NOMO-1 treated with dmso at 0.1 percent for 144 hours (cell line): ENCODE data around the gene MRPS6.

Experiments
- DNase-seq: peaks from one replicate; lab custom pipeline; 2025; ENCODE audit not compliant: unreplicated experiment; lab: John Stamatoyannopoulos, UW

The MRPS6 gene

DNA sequence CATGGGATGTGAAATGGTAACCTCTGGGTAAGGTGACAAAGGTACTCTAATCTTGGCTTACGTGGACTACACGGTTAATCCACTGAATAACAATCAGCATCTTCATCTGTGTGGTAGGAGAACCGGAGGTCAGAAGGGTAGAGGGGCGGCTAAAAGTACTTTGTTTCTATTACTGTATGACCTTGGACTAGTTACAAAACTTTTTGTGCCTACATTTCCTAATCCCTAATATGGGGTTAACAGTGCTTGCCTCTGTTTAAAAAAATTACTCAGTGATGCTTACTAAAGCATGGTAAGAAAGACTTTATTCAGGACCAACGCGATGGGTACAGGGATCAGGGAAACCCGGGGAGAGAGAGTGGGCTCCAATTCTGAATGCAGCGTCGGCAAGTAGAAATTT lies 1.7 kb upstream of the MRPS6 start:
- no peak for DNase-seq

- no peak for DNase-seq
Measured at GRCh38 chr21:34072145-34073031, 990 bp upstream of the MRPS6 start.

DNA sequence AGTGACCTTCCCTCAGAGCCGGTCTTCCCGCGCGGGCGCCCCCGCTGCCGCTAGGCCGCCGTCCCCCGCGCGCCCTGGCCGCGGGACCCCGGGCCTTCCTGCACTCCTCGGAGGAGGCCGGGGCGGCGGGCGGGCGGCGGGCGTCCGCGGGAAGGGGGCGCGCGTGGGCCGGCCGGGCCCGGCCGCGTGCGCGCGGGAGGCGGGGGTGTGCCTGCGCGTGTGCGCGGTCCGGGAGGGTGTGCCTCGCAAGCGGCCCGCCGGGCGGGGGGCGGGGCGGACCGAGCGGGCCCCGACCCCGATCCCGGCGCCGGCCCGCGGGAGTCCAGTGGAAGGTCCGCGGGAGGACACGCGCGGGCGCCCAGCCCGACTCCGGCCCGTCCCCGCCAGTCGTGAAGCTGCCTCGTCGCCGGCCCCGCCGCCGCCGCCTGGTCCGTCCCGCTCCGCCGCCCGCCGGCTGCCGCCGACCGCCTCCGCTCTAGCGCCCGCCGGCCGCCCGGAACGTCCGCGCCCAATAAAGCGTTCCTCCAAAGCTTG lies 438 bp downstream of the MRPS6 start:
- no peak for DNase-seq

DNA sequence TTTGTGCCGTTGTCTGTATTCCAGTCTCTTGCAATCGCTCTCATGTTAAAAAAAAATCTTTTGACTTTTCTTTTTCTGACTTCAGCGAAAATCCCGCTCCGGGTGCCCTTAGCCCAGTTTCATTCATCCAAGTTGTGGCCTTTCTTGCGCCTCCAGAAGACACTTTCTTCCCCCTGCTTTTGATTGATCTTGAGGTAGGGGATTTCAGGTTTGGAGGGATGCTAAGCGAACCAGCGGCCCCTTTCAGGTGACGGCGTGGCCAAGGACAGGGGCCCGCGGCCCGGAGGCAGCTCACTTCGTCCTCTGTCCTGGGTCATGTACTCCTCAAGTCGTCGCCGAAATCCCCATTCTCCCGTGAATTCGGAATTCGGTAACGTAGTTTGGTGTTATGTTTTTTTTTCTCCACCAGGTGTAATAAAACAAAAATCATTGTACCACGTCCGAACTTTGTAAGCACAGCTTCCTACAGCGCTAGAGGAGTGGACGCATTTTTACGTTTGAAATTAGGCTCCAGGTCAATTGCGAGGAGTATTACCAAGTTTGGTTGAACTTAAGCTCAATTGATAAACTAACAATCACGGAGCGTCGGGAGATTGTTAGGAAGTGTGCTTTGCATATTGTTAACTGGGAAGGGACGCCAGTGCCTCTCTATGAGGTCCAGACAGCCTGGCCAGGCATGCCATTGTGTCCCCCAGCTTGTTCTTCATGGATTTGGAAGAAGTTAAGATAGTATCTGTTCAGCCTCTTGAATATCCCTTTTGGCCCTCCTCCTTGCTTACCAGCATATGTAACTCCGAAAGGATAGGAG lies 1.1 kb downstream of the MRPS6 start:
- no peak for DNase-seq

DNA sequence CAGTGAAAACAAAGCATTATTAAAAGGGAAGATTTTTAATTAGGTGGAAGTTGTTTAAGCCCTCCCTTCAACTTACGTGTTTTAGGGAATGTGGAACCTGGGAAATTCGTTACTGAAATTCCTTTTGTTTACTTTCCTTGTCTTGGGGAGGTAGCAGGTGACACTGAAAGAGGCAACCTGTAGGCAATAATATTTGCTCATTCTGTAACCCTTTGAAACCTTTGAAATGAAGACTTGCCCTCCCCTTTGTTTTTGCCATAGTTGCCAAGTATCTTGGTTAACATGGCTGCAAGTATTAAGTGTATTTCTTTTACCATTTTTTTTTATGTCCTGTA lies 1.7 kb downstream of the MRPS6 start:
- DNase-seq = no peak

DNA sequence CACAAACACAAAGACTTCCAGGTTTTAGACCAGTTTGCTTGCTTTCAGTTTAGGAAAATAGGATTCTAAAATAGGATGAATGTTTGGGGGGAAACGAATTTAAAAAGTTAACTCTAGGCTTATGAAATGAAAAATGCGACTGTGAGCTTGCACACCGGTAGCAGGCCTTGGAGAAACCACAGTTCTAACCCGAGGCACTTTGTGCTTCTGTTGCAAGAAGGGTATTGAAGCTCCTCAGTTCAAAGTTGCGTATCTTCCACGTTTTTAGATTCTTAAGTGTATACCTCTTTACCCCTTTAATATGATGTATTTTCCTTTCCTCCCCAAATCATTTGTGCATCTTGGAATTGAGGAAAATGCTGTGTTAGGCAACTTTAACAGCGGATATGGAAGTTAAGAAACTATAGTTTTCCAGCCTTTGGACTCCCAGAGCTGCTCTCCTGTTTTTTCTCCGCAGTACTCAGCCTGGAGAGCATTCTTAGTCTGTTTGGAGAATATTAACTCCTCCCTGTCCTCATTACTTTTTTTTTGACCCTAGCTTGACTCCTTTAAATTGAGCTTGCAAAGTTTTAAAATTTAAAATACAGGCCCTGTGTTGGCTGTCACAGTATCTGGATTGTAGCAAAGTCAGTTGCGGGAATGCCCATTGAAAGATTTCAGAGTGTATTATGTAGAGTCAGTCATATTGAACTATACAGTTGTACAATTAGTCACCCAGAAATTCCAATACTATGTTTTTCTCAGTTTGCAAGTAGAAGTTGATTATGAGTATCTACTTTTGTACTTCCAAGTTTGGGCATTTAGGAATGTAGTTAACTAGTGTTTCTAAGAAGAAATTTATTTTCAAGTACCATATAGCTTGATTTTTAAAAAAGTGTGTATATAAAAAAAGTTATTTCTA lies 2.6 kb downstream of the MRPS6 start:
- no peak for DNase-seq

- no peak for DNase-seq
Measured at GRCh38 chr21:34076835-34077234, 3.5 kb downstream of the MRPS6 start.

- no peak for DNase-seq
Measured at GRCh38 chr21:34077888-34078287, 4.5 kb downstream of the MRPS6 start.

- DNase-seq = no peak
Measured at GRCh38 chr21:34078915-34079314, 5.5 kb downstream of the MRPS6 start.

GRCh38 chr21:34080710-34081109 lies 7.3 kb downstream of the MRPS6 start:
- no peak for DNase-seq

- DNase-seq = no peak
Measured at GRCh38 chr21:34082769-34083168, 9.4 kb downstream of the MRPS6 start.

DNA sequence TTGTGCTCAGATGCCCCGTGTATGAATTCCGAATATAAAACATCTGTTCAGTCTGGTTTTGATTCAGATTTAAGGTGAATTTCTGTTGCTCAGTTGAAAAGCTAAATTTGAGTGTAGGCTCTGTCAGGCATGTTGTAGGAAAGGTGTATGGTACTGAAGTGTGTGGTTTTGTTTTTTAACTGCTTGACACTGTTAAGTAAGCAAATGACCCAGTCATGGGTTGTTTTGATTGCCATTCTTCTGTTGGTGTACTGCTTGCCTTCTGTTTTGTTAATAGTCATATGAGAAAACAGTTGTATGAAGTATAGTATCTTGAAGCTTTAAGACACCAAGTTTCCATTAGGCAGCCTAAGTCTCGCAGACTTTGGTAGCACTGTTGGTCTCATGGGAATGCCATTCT lies 10.0 kb downstream of the MRPS6 start:
- DNase-seq = no peak

DNA sequence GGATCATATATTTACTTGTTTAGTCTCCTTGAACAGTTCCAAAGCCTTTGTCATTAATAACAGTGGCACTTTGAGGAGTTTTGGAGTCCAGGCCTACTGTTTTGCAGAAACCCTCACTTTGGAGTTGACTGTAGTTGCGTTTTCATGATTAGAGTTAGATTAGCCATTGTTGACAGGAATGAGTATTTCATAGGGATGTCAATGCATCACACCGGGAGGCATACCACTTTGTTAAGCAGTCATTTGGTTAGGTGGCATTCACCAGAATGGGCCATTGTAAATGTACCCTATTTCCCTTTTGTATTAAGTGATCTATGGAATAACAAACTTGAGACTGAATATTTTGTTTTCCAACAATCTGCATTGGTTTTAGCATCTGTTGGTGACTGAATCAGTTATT lies 11.8 kb downstream of the MRPS6 start:
- no peak for DNase-seq

GRCh38 chr21:34086887-34087306 lies 13.5 kb downstream of the MRPS6 start:
- DNase-seq = no peak

- no peak for DNase-seq
Measured at GRCh38 chr21:34088752-34089151, 15.4 kb downstream of the MRPS6 start.

DNA sequence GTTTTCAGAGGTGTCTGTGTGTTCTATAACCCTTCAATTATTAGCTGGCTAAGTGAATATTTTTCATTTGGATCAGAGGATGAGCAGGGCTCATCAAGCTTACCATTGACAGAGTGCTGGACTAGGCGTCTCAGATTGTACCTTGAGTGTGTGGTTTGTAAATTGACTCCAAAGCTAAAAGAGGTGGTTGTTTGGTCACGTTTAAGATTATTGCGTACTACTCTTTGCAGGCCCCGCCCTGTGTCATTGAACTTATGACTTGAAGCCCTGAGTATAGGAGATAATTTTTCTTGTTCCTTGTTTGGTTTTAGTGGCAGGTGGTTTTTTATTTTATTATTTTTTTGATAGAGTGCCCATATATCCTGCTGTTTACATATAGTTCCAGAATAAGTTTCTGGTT lies 17.7 kb downstream of the MRPS6 start:
- no peak for DNase-seq

GRCh38 chr21:34091607-34092006 lies 18.2 kb downstream of the MRPS6 start:
- DNase-seq = no peak

- DNase-seq = peak; percentile 26
Measured at GRCh38 chr21:34092262-34092921, 19.0 kb downstream of the MRPS6 start.

DNA sequence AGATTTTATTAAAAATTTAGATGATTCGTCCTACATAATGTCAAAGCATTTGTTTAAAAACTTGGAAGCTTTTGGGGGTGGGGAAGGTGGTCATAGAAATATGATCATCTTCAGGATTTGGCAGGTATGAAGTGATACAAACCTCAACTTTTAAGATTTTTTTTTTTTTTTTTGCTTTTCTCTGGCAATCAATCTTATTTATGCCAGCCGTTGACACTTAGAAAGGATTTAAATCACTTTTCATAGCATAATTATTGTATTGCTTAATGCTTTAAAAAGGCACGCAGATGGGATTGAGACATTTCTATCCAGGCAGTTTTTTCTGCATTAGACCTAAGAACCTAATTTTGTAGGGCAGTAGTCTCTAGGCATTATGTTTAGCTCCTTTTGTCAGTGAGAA lies 19.7 kb downstream of the MRPS6 start:
- DNase-seq = peak; percentile 23

DNA sequence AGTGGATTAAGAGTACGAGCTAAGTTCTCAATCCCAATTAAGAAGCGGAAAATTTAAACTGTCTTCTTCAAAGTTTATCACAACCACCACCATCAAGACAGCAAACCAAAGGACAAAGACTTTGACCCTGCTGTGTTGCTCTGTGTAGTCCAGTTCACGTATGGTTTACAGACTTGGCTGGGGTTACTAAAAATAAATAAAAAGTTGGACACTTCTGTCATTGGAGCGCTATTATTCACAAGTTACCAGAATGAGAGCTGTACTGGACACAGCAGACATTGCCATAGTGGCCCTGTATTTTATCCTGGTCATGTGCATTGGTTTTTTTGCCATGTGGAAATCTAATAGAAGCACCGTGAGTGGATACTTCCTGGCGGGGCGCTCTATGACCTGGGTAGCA lies 21.6 kb downstream of the MRPS6 start:
- DNase-seq = no peak

DNA sequence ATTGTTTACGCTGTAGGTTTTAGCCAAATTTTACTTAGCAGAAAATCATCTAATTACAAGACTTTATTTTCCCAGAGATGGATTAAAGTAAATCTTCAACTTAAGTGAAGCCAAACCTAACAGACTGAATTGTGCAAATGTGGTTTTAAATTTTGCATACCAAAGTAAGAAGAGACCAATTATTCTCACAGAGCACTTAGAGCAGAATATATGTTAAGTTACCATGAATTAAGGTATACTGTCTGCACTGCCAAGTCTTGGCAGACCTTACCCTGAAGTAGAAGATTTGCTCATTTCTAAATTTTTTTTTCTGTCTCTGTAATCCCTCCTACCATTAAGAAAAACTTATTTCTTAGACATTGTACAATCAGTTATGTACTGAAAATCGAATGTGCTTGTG lies 24.1 kb downstream of the MRPS6 start:
- DNase-seq = no peak
